Psoas muscle (tissue), 8 donors: ENCODE measurements around the gene GSG1L. TPM values are rescaled to one million over a fixed set of nuclear protein-coding genes. Genes with fewer than 3 reads are reported as not detected.

Source experiments
- ATAC-seq, 4 donors: fragments of 200-7000 bp; cut with Tn5 transposase; one replicate each; pipeline ENCODE4 v1.9.1; 2020; ENCODE audit warnings: moderate library complexity in 3 of 4, mild to moderate bottlenecking in 2 of 4
- DNase-seq, 2 donors: peaks; one replicate each; pipeline ENCODE4 v3.0.0-alpha.2; 2020
- H3K27ac ChIP-seq: fragments of 200-600 bp; one replicate; pipeline ENCODE4 v1.8.0; 2022
- H3K27me3 ChIP-seq, 3 donors: fragments of 200-600 bp in 1 of 3; one replicate each; pipeline versions ENCODE4 v1.6.1 to v1.8.0; 2013 to 2022; ENCODE audit warnings: low read length in 2 of 3, mild to moderate bottlenecking in 2 of 3, moderate library complexity in 1 of 3; ENCODE audit not compliant: insufficient read depth in 3 of 3
- H3K36me3 ChIP-seq, 2 donors: fragments of 200-600 bp in 1 of 2; one replicate each; pipeline versions ENCODE4 v1.6.1 to v1.8.0; 2013 to 2022; ENCODE audit warnings: low read depth in 1 of 2, mild to moderate bottlenecking in 1 of 2, moderate library complexity in 1 of 2; ENCODE audit not compliant: insufficient read depth in 1 of 2
- H3K4me1 ChIP-seq: fragments of 200-600 bp; one replicate; pipeline ENCODE4 v1.8.0; 2022
- H3K4me3 ChIP-seq: fragments of 200-600 bp; one replicate; pipeline ENCODE4 v1.8.0; 2022; ENCODE audit warnings: mild to moderate bottlenecking
- H3K9me3 ChIP-seq: fragments of 200-600 bp; one replicate; pipeline ENCODE4 v1.8.0; 2022
- CTCF ChIP-seq: fragments of 200-600 bp; IDR thresholded peaks from one replicate; pipeline ENCODE4 v1.8.0; 2022; ENCODE audit warnings: antibody characterized with exemption
- WGBS, 3 donors: extraction: QIAGEN DNeasy Blood & Tissue Kit; methylation state at CpG; one replicate each; pipeline versions ENCODE4 v1.1.6 to v1.1.7; 2013; 5-methylcytosine and 5-hydroxymethylcytosine counted together
- intact Hi-C, 2 donors: fragments of 100-400 bp; cut with DNase I; formaldehyde crosslinking; loops; one replicate each; pipeline versions ENCODE4 v1.11.0 to v1.14.2; 2022
- polyA plus RNA-seq, 3 donors: library from polyadenylated mRNA; stranded (reverse); fragments of 200-250 nt; gene quantifications; one replicate each; pipeline ENCODE4 v1.2.3, GENCODE V29; 2013
- total RNA-seq, 4 donors: library from RNA; stranded (reverse); fragmentation: NEBNext Ultra II Directional in 2 of 4; extraction: Animal tissue kit (Norgen Biotek cat#: 25700) in 2 of 4; gene quantifications; one replicate each; pipeline versions ENCODE4 v1.2.1 to v1.2.4, GENCODE V29; 2021 to 2023
- donor health status: healthy with polysubstance abuse.
- donor health status: DM: no; HTN: no; CAD: no; lungs with moderate emphysema.
- donor health status: Bipolar disorder and iron deficiency.
- donor health status: healthy.
- donor health status: DM: yes; HTN: yes; CAD: no.
- donor health status: DM: no; HTN: no; CAD: no.
- donor health status: DM: no; HTN: no; CAD: no.
- donor health status: DM: yes; HTN: yes; CAD: no.

Gene GSG1L
- total and polyA plus RNA-seq, 7 donors, result 0.04 to 0.17 (median 0.08) TPM; not detected in 2

- no peak for TF ChIP-seq CTCF
- ATAC-seq, result no peak
- no peak overlapping the region for H3K4me3 ChIP-seq
These were observed 156.6 kb downstream of the GSG1L start for GRCh38 chr16:27906883-27907282.

GRCh38 chr16:27903046-27903655 lies 160.4 kb downstream of the GSG1L start:
- 69 to 78% (median 71%) methylated on average over 7 to 12 of the region's 12 CpGs for WGBS, 3 donors

More at GRCh38 chr16:27906883-27907282, 156.6 kb downstream of the GSG1L start:
- Histone ChIP-seq H3K27me3 (peaks cover 0 to 1% (median 0%) of the 10 kb centered on the region in 3 donors), H3K36me3 (no peaks in the 10 kb centered on the region), H3K4me1 (no peaks in the 10 kb centered on the region), H3K27ac (no peak overlapping the region), H3K9me3 (no peaks in the 10 kb centered on the region)
- WGBS, 3 donors, result 71 to 81% (median 78%) methylated on average over 3 of the region's 3 CpGs
- no peak for DNase-seq
- intact Hi-C loops, result no loop called here

GRCh38 chr16:27902551-27902950 lies 161.0 kb downstream of the GSG1L start:
- DNase-seq (no peak), ATAC-seq (no peak)
- Histone ChIP-seq H3K4me3 (no peak overlapping the region), H3K4me1 (no peaks in the 10 kb centered on the region), H3K27me3 (peaks cover 0 to 2% (median 0%) of the 10 kb centered on the region in 3 donors), H3K36me3 (no peaks in the 10 kb centered on the region), H3K9me3 (no peaks in the 10 kb centered on the region), H3K27ac (no peak overlapping the region)
- intact Hi-C loops, result no loop called here
- TF ChIP-seq CTCF, result no peak
- WGBS, 3 donors, result 88 to 89% (median 88%) methylated on average over 8 of the region's 8 CpGs

More at GRCh38 chr16:27903046-27903655, 160.4 kb downstream of the GSG1L start:
- H3K9me3 ChIP-seq, result no peaks in the 10 kb centered on the region
- no peak for TF ChIP-seq CTCF
- no peaks in the 10 kb centered on the region for H3K36me3 ChIP-seq
- peaks cover 0 to 2% (median 0%) of the 10 kb centered on the region in 3 donors for H3K27me3 ChIP-seq
- H3K4me3 ChIP-seq, result no peak overlapping the region
- no peak overlapping the region for H3K27ac ChIP-seq
- no peak for ATAC-seq
- no peak for DNase-seq
- intact Hi-C loops, result no loop called here
- H3K4me1 ChIP-seq, result no peaks in the 10 kb centered on the region

GRCh38 chr16:27901956-27902355 lies 161.6 kb downstream of the GSG1L start:
- 82 to 86% (median 84%) methylated on average over 8 of the region's 8 CpGs for WGBS, 3 donors
- H3K27ac ChIP-seq, result no peak overlapping the region
- DNase-seq (no peak), ATAC-seq (no peak)
- H3K9me3 ChIP-seq, result no peaks in the 10 kb centered on the region
- no peak for TF ChIP-seq CTCF
- no peaks in the 10 kb centered on the region for H3K36me3 ChIP-seq
- no peaks in the 10 kb centered on the region for H3K4me1 ChIP-seq
- no peak overlapping the region for H3K4me3 ChIP-seq
- intact Hi-C loops, result no loop called here
- peaks cover 0 to 2% (median 0%) of the 10 kb centered on the region in 3 donors for H3K27me3 ChIP-seq

GRCh38 chr16:27899736-27900135 lies 163.8 kb downstream of the GSG1L start:
- H3K4me3 ChIP-seq, result no peak overlapping the region
- TF ChIP-seq CTCF, result no peak
- 44 to 60% (median 47%) methylated on average over 4 of the region's 4 CpGs for WGBS, 3 donors
- peaks cover 0 to 3% (median 2%) of the 10 kb centered on the region in 3 donors for H3K27me3 ChIP-seq
- no peak overlapping the region for H3K27ac ChIP-seq
- ATAC-seq (no peak), DNase-seq (no peak)
- H3K4me1 ChIP-seq, result no peaks in the 10 kb centered on the region
- H3K9me3 ChIP-seq, result no peaks in the 10 kb centered on the region
- intact Hi-C loops, result no loop called here
- H3K36me3 ChIP-seq, result no peaks in the 10 kb centered on the region
